ENCODE results near the gene FIS1.
"Not testable (repeated sequence)": the region's sequence is repeated elsewhere in the genome, so short reads cannot be mapped to it uniquely, and the experiment has no call there.

The FIS1 gene

GRCh38 chr7:101201695-101202602 lies 42.9 kb downstream of the FIS1 start:
- no peak for DNase-seq

- no peak for DNase-seq
These were observed 43.9 kb downstream of the FIS1 start, which contains the start of gene MOGAT3 for GRCh38 chr7:101200862-101201599. MOGAT3 (minus strand) TSS chr7:101201036; CDS start chr7:101200854, 182 bp downstream.

- DNase-seq, result no peak
These were observed 44.4 kb downstream of the FIS1 start for GRCh38 chr7:101200504-101200861.

- not testable (repeated sequence) for DNase-seq
These were observed 45.4 kb downstream of the FIS1 start for GRCh38 chr7:101199522-101199921.

- DNase-seq, result no peak
These were observed 46.4 kb downstream of the FIS1 start for GRCh38 chr7:101198476-101198875.

GRCh38 chr7:101197991-101198390 lies 46.9 kb downstream of the FIS1 start:
- no peak for DNase-seq

- no peak for DNase-seq
These were observed 49.0 kb downstream of the FIS1 start for GRCh38 chr7:101195884-101196283.
